HCT116 (cell line): Measurements from ENCODE around the gene LYRM9. TPM values are rescaled to one million over a fixed set of nuclear protein-coding genes. Genes with fewer than 3 reads are reported as not detected.

Experiments used
- ATAC-seq: fragments of 200-7000 bp; cut with Tn5 transposase; 2 replicates; pipeline ENCODE4 v1.9.1; 2020; ENCODE audit warnings: mild to moderate bottlenecking, moderate library complexity
- BruUV-seq: library from RNA; stranded (reverse); fragments of 400-500 nt; replicated peaks from 2 replicates; lab custom pipeline; 2021; lab: Mats Ljungman, UMichigan
- CTCF ChIA-PET: fragments of 300-600 bp; sonication (Branson Sonifier 250); formaldehyde crosslinking; loops from one replicate; lab custom pipeline; 2021; ENCODE audit warnings: antibody characterized with exemption; lab: Charles Lee
- POLR2A ChIA-PET: fragments of 300-600, 350-600 bp; sonication (Branson Sonifier 250); formaldehyde crosslinking; loops from one replicate; lab custom pipeline; 2021; ENCODE audit warnings: antibody characterized with exemption; lab: Charles Lee
- RAD21 ChIA-PET, 2 experiments: fragments of 300-600 bp; sonication (Branson Sonifier 250); formaldehyde crosslinking; loops; one replicate each; lab custom pipeline; 2023; ENCODE audit warnings: low total read pairs in 2 of 2; ENCODE audit not compliant: uncharacterized antibody in 2 of 2, unreplicated experiment in 2 of 2, low non-redundant PET in 1 of 2; lab: Charles Lee
- DNase-seq: peaks from one replicate; pipeline ENCODE4 v3.0.0-alpha.2; 2010; ENCODE audit warnings: low read depth, low spot score
- H2AFZ ChIP-seq: fragments of 200-600 bp; shearing (Covaris generic), sonication (generic); 2 replicates; pipeline ENCODE4 v1.6.1; 2017; ENCODE audit warnings: low read depth, mixed run types, mixed read lengths, antibody characterized with exemption, low read length; ENCODE audit not compliant: poor library complexity, severe bottlenecking
- H3K27ac ChIP-seq: 2 replicates; pipeline ENCODE4 v1.5.1; 2012; ENCODE audit warnings: low read depth, low read length
- H3K27me3 ChIP-seq: fragments of 200-600 bp; sonication (generic); 2 replicates; pipeline ENCODE4 v1.6.1; 2016; ENCODE audit warnings: mixed run types, low read length, mixed read lengths; ENCODE audit not compliant: insufficient read depth
- H3K36me3 ChIP-seq, 2 experiments: fragments of 200-500 bp in 1 of 2; fragments of 200-600 bp in 1 of 2; sonication (Bioruptor generic) in 1 of 2; sonication (generic) in 1 of 2; 2 replicates each; pipeline versions ENCODE4 v1.5.1 to v1.6.1; 2014 to 2016; ENCODE audit warnings: low read length in 2 of 2, inconsistent platforms in 1 of 2, mixed read lengths in 1 of 2, mixed run types in 1 of 2; ENCODE audit not compliant: insufficient read depth in 2 of 2, control insufficient read depth in 1 of 2
- H3K4me1 ChIP-seq, 2 experiments: fragments of 200-600 bp in 1 of 2; sonication (generic) in 1 of 2; 2 replicates each; pipeline versions ENCODE4 v1.5.1 to v1.6.1; 2012 to 2017; ENCODE audit warnings: low read length in 2 of 2, inconsistent platforms in 1 of 2, mild to moderate bottlenecking in 1 of 2, mixed read lengths in 1 of 2, mixed run types in 1 of 2, moderate library complexity in 1 of 2; ENCODE audit not compliant: insufficient read depth in 2 of 2, control insufficient read depth in 1 of 2
- H3K4me2 ChIP-seq: fragments of 200-600 bp; sonication (generic); 2 replicates; pipeline ENCODE4 v1.6.1; 2017; ENCODE audit warnings: mixed run types, low read length, mixed read lengths
- H3K4me3 ChIP-seq, 2 experiments: fragments of 200-600 bp in 1 of 2; sonication (generic) in 1 of 2; replicated peaks in 1 of 2; 2 replicates each; pipeline ENCODE4 v1.5.1; 2011 to 2016; ENCODE audit warnings: low read length in 2 of 2, control low read depth in 1 of 2, low read depth in 1 of 2, mild to moderate bottlenecking in 1 of 2, mixed read lengths in 1 of 2, mixed run types in 1 of 2
- H3K79me2 ChIP-seq: fragments of 200-600 bp; sonication (generic); 2 replicates; pipeline ENCODE4 v1.6.1; 2017; ENCODE audit warnings: mild to moderate bottlenecking, mixed run types, low read length, moderate library complexity, mixed read lengths; ENCODE audit not compliant: insufficient read depth
- H3K9ac ChIP-seq: fragments of 200-600 bp; sonication (generic); 2 replicates; pipeline ENCODE4 v1.6.1; 2016; ENCODE audit warnings: low read length, mixed read lengths
- H3K9me2 ChIP-seq: fragments of 200-600 bp; sonication (generic), shearing (Covaris generic); 2 replicates; pipeline ENCODE4 v1.6.1; 2017; ENCODE audit warnings: mixed run types, mild to moderate bottlenecking, moderate library complexity; ENCODE audit not compliant: insufficient read depth
- H3K9me3 ChIP-seq, 2 experiments: fragments of 200-500 bp in 1 of 2; fragments of 200-600 bp in 1 of 2; sonication (Bioruptor generic) in 1 of 2; sonication (generic) in 1 of 2; 2 replicates each; pipeline ENCODE4 v1.6.1; 2014 to 2017; ENCODE audit warnings: low read length in 2 of 2, mixed read lengths in 2 of 2, inconsistent platforms in 1 of 2, low read depth in 1 of 2, mild to moderate bottlenecking in 1 of 2, mixed run types in 1 of 2, moderate library complexity in 1 of 2; ENCODE audit not compliant: control insufficient read depth in 1 of 2, insufficient read depth in 1 of 2
- H4K20me1 ChIP-seq: fragments of 200-600 bp; sonication (generic), shearing (Covaris generic); 2 replicates; pipeline ENCODE4 v1.6.1; 2017; ENCODE audit warnings: mixed run types, mild to moderate bottlenecking, moderate library complexity; ENCODE audit not compliant: insufficient read depth
- CTCF ChIP-seq, 3 experiments: fragments of 200-600 bp in 1 of 3; sonication (generic) in 1 of 3; IDR thresholded peaks in 2 of 3; conservative IDR thresholded peaks in 1 of 3; 2 replicates each; pipeline ENCODE4 v1.5.1; 2012 to 2017; ENCODE audit warnings: low read depth in 2 of 3, low read length in 2 of 3, antibody characterized with exemption in 1 of 3, borderline replicate concordance in 1 of 3, control low read depth in 1 of 3, mild to moderate bottlenecking in 1 of 3, mixed read lengths in 1 of 3, mixed run types in 1 of 3, moderate library complexity in 1 of 3; ENCODE audit not compliant: insufficient read depth in 1 of 3
- EGR1 ChIP-seq: IDR thresholded peaks from 2 replicates; pipeline ENCODE4 v1.6.1; 2012; ENCODE audit warnings: low read depth
- EZH2 ChIP-seq: fragments of 200-600 bp; sonication (generic); IDR thresholded peaks from 2 replicates; pipeline ENCODE4 v1.6.1; 2017; ENCODE audit warnings: antibody characterized with exemption, mixed run types
- FOSL1 ChIP-seq: IDR thresholded peaks from 2 replicates; pipeline ENCODE4 v1.6.1; 2012; ENCODE audit warnings: low read depth
- JUND ChIP-seq: IDR thresholded peaks from 2 replicates; pipeline ENCODE4 v1.6.1; 2012
- MAX ChIP-seq: IDR thresholded peaks from 2 replicates; pipeline ENCODE4 v1.6.1; 2012
- POLR2A ChIP-seq: IDR thresholded peaks from 2 replicates; pipeline ENCODE4 v1.7.0; 2011; ENCODE audit warnings: borderline replicate concordance; ENCODE audit not compliant: insufficient read depth, insufficient read length; ENCODE audit errors: extremely low read depth
- POLR2AphosphoS5 ChIP-seq: IDR thresholded peaks from 2 replicates; pipeline ENCODE4 v1.6.1; 2011; ENCODE audit warnings: mild to moderate bottlenecking, low read depth, low read length, moderate library complexity
- RAD21 ChIP-seq: IDR thresholded peaks from 2 replicates; pipeline ENCODE4 v1.6.1; 2012; ENCODE audit warnings: low read depth, mild to moderate bottlenecking
- REST ChIP-seq: IDR thresholded peaks from 2 replicates; pipeline ENCODE4 v1.6.1; 2012; ENCODE audit warnings: low read depth
- SIN3A ChIP-seq: IDR thresholded peaks from 2 replicates; pipeline ENCODE4 v1.6.1; 2012; ENCODE audit warnings: low read depth
- SP1 ChIP-seq: IDR thresholded peaks from 2 replicates; pipeline ENCODE4 v1.6.1; 2012; ENCODE audit warnings: low read depth
- YY1 ChIP-seq: IDR thresholded peaks from 2 replicates; pipeline ENCODE4 v1.6.1; 2011; ENCODE audit warnings: low read length, low read depth, moderate library complexity, mild to moderate bottlenecking; ENCODE audit not compliant: insufficient replicate concordance; ENCODE audit errors: extremely low read depth
- ZBTB33 ChIP-seq: IDR thresholded peaks from 2 replicates; pipeline ENCODE4 v1.6.1; 2011; ENCODE audit warnings: mild to moderate bottlenecking, low read length, moderate library complexity; ENCODE audit not compliant: insufficient replicate concordance; ENCODE audit errors: extremely low read depth
- ZFX ChIP-seq: fragments of 450-650 bp; IDR thresholded peaks from 2 replicates; pipeline ENCODE4 v1.6.1; 2017
- ZNF274 ChIP-seq: fragments of 200-500 bp; sonication (Bioruptor generic); IDR thresholded peaks from 2 replicates; pipeline ENCODE4 v1.6.1; 2014; ENCODE audit warnings: mild to moderate bottlenecking, low read depth, low read length, inconsistent platforms
- intact Hi-C: fragments of 100-400 bp; cut with micrococcal nuclease; formaldehyde crosslinking; loops from 2 replicates; pipeline ENCODE4 v1.10.0; 2022
- total RNA-seq: library from RNA; stranded (reverse); gene quantifications from one replicate; pipeline ENCODE4 v1.2.1, GENCODE V29; 2021; ENCODE audit not compliant: unreplicated experiment

Gene LYRM9
- total RNA-seq, 1 experiment from 2014 or later, result 4.8 TPM

- no peaks in the 10 kb centered on the region; a peak in 1 of 4 replicates for H3K9me3 ChIP-seq
- H2AFZ ChIP-seq, result no peak overlapping the region
- H4K20me1 ChIP-seq, result no peaks in the 10 kb centered on the region
- H3K9ac ChIP-seq, result no peak overlapping the region
- H3K9me2 ChIP-seq, result no peaks in the 10 kb centered on the region
- no peaks in the 10 kb centered on the region for H3K36me3 ChIP-seq
- POLR2A ChIA-PET, result no interaction called here
- intact Hi-C loops, result no loop called here
- H3K27me3 ChIP-seq, result no peaks in the 10 kb centered on the region
- no peaks in the 10 kb centered on the region for H3K79me2 ChIP-seq
- H3K4me2 ChIP-seq, result no peak overlapping the region
- DNase-seq (no peak), ATAC-seq (no peak)
- TF ChIP-seq MAX (no peak), EZH2 (no peak), ZNF274 (no peak), ZFX (no peak), JUND (no peak), SIN3A (no peak), POLR2AphosphoS5 (no peak), YY1 (no peak), POLR2A (no peak), CTCF (IDR thresholded peaks at IDR 0.05 in 2 of 3, conservative IDR thresholded peaks at IDR 0.05 in 1 of 3; ENCODE audit: borderline replicate concordance in 1 of 3, insufficient read depth in 1 of 3, low read depth in 2 of 3, low read length in 2 of 3) (no peak), ZBTB33 (no peak), FOSL1 (no peak), EGR1 (no peak), SP1 (no peak), RAD21 (no peak), REST (no peak)
- H3K4me1 ChIP-seq, result no peaks in the 10 kb centered on the region
- H3K27ac ChIP-seq, result no peak overlapping the region
- RAD21 ChIA-PET, result no interaction called here
- no TSS peak for BruUV-seq
- no peak overlapping the region for H3K4me3 ChIP-seq
- CTCF ChIA-PET, result no interaction called here
Measured at GRCh38 chr17:27930000-27930399, 36.8 kb upstream of the LYRM9 start.
